ENCODE data around the gene LEMD2.
A peak's percentile ranks its signal among the peaks of the same experiment; 100 is the strongest.
"Not testable (repeated sequence)": the region's sequence is repeated elsewhere in the genome, so short reads cannot be mapped to it uniquely, and the experiment has no call there.

Gene LEMD2

DNA sequence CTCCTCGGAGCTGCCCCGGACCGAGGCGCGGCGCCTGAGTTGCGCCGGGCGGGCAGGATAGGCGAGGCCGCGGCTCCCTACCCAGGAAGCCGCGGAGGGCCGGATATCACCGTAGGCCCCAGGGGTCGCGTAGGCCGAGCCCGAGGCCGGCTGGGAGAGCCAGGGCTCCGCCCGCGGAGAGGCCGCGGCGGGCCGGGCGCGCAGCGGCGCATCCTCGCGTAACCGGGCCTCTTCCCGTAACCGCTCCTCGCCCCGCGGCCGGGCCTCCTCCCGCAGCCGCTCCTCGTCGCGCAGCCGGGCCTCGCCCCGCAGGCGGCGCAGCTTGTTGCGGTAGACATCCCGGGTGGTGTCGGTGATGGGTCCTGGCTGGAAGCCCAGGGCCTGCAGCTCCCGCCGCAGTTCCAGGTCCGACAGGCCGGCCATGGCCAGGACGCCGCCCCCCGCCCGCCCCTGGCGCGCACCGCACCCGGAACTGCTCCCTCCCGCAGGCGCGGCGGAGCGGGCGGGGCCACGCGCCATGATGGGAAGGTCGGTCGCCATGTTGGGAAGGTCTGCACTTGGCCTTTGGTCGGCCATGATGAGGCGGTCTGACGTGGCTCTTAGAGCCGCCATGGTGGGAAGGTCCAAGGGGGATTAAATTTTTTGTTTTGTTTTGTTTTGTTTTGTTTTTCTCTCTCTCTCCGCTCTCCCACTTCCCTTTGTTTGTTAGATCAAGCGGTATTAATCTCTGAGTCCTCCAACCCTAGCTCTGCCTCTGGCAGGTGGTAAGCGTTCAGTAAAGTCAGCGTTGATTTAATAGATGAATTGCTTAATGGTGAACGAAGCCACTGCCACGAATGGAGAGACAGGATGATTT lies at the start of gene LEMD2:
Gene LEMD2, minus strand, starts transcription at position 437 of the 856 bp plus-strand sequence. Its CDS starts 14 bp downstream, at position 423.
- peak; percentile 92 for DNase-seq (ENCODE audit: low read depth)

DNA sequence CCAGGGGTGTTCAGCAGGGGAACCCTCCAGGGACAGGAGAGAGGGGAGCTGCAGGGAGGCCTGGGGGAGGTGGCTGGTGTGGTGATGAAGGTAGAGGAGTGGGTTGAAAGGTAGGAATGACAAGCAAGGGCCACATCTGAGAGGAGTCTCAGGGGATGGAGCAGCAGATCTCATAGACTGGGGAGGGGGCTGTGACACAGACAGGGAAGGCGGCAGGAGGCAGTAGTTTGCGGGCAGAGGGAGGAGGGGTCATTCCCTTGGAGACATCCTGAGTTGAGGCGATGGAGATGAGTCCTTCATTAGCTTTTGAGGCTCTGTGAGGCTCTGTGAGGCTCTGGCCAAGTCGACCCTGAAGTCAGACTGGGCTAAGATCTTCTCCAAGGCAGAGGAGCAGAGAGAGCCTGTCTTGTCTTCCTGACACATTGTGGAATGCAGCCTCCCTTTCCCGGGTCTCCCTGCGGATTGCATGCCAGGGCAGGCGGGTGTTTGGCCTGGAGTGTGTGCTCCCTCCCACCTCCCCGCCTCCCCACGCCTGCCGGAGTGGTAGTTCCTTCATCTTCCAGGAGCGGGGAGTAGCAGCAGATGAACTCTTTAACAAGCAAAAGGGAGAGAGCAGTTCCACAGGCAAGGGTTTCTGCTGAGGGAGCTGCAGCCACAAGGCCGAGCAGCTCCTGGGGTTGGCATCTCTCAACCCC lies 49.2 kb upstream of the LEMD2 start:
- DNase-seq (ENCODE audit: low read depth), result peak; percentile 68

GRCh38 chr6:33836806-33837469 lies 48.0 kb upstream of the LEMD2 start:
- DNase-seq (ENCODE audit: low read depth), result no peak

GRCh38 chr6:33834401-33835392 lies 45.8 kb upstream of the LEMD2 start:
- DNase-seq (ENCODE audit: low read depth), result no peak

DNA sequence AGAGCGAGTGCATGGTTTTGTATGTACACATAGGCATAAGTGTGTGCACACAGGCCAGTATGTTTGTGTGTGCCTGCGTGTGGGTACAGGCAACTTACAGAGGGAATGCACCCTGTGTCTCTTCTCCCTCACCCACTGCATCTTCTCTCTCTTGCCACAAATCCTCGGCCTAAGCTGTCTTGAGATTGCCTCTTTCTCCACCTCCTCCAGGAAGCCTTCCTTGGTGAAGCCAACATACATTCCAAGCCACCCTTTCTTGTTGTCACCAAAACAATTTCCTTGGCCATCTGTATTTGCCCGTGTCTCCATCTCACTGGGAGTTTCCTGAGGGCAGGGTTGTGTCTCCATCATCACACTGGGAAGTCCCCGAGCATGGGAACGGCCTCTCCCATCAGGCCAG lies 44.7 kb upstream of the LEMD2 start:
- no peak for DNase-seq (ENCODE audit: low read depth)

- DNase-seq (ENCODE audit: low read depth), result not testable (repeated sequence)
Measured at GRCh38 chr6:33832831-33833230, 43.9 kb upstream of the LEMD2 start.

- DNase-seq (ENCODE audit: low read depth), result not testable (repeated sequence)
Measured at GRCh38 chr6:33831725-33832124, 42.8 kb upstream of the LEMD2 start.

- no peak for DNase-seq (ENCODE audit: low read depth)
Measured at GRCh38 chr6:33830635-33831240, 41.8 kb upstream of the LEMD2 start.

GRCh38 chr6:33828764-33829731 lies 40.1 kb upstream of the LEMD2 start:
- DNase-seq (ENCODE audit: low read depth), result no peak

DNA sequence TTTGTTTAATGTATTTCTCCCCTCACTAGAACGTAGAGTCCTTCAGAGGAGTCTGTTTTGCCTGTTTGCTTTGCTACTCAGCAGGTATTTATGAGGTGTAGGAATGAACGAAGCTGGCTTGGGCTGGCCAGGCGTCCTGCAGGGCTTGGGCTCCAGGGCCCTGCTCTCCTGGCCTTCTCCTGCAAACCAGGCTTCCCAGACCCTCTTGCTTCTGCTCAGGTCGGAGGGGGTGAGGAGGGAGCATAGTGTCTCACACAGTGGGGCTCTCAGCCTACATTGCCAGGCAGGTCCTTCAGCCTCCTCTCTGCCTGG lies 39.5 kb upstream of the LEMD2 start:
- DNase-seq (ENCODE audit: low read depth), result no peak

DNA sequence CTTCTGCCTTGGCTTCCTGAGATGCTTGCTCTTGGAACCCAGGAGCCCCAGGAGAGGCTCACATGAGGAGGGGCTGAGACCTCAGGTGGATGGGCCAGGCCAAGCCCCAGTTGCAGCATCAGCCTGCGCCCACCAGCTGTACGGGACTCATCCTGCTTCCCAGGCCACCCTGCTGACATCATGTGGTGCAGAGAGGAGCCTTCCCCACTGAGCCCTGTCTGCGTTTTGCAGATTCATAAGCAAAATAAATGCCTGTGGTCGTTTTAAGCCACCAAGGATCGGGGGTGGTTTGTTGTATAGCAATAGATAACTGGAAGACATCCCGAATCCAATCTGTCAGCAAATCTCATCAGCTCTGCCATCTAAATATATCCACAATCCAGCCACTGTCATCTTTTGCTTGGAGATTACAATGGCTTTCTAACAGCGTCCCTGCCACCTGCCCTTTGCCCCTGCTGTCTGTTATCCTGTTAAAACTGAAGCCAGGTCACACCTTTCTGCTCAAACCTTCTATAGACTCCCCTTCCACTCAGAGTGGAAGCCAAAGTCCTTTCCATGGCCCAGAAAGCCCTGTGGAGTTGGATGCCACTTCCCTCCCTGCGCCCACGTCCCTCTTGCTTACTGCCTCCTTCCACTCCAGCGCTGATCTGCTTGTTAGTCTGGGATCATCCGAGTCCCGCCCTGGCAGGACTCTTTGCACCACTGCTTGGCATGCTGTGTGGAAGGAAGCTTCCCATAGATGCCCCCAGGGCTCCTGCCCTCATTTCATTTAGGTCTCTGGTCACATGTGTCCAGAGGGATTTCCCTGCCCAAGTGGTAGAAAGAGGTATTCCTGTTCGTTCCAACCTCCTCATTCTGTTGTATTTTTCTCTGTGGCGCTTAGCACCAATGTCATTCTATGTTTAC lies 38.9 kb upstream of the LEMD2 start:
- DNase-seq (ENCODE audit: low read depth), result no peak

DNA sequence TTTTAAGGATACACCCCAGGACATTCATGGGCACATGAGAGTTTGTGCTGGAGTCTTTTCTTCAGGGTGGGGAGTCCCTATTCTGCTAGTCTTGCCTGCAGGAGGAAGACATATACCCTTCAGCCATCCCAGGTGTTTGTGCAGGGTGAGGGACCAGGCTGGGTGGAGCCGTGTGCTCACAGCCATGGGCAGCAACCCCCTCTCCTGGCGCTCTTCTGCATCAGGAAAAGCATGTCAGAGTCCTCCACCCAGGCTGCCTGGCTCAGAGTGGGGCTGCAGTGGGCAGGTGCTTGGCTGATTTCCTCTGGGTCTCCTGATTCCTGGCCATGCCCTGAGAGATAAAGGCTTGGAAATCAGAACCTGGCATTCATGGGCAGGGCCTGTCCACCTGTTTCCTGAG lies 37.6 kb upstream of the LEMD2 start:
- DNase-seq (ENCODE audit: low read depth), result no peak

GRCh38 chr6:33824461-33825154 lies 35.7 kb upstream of the LEMD2 start:
- no peak for DNase-seq (ENCODE audit: low read depth)

DNA sequence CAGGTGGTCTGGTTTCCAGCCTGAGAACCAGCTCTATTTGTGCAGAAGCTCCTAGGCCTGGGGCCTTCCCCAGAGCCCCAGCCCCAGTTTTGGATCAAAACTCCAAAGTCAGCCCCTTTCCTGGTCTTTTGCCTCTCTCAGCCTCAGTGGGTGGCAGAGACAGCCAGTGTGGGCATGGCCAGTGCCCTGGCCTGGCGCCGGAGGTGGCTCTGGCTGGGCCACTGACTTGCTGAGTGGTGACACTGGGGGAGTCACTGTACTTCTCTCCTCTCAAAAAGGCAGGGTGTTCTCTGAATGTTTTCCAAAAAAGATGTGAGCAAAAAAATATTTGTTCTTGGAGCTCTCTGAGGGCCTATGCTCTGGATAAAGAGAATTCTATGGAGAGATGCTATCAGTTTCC lies 34.9 kb upstream of the LEMD2 start:
- no peak for DNase-seq (ENCODE audit: low read depth)

DNA sequence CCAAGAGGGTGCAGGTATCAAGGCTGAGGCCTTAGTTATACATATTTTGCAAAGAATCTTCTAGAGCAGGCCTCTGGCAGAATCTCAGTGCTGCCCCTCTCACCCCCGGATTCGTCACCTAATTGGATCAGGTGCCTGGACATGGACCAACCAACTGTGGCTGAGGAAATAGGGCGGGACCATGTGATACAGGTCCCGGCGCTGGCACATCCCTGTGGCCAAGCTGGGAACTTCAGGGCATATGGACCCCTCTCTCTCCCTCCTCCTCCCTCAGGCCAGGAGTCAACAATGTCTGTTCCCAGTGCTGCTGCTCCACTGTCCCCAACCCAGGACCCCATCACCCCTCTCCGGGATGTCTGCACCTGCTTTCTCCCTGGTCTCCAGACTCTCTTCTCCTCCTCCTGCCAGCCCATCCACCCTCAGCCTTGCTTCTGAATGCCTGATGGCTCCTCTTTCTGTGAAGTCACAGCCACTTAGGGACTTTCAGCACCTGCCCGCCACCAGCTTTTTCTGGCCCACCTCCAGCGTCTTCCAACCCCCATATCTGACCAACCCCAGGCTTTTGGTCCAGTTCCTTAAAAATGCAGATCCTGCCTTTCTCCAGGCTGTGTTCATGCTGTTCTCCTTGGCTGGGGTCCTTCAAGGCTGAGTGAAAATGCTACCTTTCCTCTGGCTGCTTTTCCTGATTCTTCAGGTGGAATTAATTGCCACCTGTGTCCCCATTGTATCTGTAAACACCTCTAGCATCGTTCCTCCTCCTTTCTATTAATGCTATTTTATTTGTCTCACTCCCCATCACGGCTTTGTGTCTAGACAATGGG lies 33.9 kb upstream of the LEMD2 start:
- DNase-seq (ENCODE audit: low read depth), result peak; percentile 70

DNA sequence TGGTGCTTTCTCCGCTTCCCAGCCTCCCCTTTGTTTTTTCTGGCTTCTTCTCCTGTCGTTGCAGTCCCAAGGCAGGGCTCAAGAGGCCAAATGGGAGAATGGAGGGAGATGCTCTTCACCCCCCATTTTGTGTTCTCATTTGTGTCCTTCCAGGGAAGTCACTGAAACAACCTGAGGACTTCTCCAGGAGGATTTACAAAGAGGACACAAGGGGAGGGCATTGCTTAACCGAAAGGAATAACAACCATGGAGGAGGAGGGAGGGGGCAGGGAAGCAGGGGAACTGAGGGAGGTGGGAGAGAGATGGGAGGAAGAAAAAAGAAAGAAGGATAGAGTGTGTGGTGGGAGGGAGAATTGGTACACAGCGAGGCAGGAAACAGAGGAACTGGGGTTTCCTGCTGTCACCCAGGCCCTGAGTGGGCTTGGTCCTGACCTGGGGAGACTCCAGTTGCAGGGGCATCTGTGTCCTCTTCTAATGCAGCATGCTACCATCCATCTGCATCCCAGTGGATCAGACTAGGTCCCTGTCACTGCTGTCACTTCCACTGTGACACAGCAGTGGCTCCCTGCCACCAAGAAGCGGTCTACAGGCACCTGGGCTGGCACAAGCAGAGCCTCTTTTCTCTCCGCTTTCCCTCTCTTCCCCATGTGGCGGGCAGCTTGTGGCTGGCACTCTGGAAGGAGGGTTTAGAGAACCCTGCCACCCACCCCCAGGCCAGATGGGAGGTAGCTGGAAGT lies 32.0 kb upstream of the LEMD2 start:
- peak; percentile 10 for DNase-seq (ENCODE audit: low read depth)

DNA sequence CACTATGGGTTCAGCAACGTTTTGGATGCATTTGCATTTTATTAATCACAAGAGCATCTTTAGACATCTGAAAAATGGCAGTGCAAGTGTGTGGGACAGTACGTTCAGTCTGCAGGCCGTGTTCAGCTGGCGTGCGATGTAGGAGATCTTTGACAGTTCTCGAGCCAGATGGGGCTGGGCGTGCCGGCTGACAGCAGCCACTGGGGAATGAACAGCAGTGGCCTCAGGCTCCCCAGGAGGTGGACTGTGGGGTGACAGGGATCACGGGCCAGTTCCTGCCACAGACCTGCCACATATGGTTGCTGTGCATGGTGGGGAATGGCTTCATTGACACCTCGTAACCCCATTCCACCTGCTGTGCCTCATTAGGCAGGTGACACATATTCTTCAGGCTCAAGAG lies 31.3 kb upstream of the LEMD2 start:
- no peak for DNase-seq (ENCODE audit: low read depth)
